Stimulated activated naive B cell treated with anti-CD40 and anti-IgM and Interleukin-4, amounts not matched to agents 10 μg/mL and 1 μg/mL and 100 μg/mL, for 72 hours (primary cell): ENCODE data around the gene BCAT1.
"Not testable (repeated sequence)": the region's sequence is repeated elsewhere in the genome, so short reads cannot be mapped to it uniquely, and the experiment has no call there.

ENCODE experiments used
- ATAC-seq, 2 donors: fragments of 150-1000 bp; cut with Tn5 transposase; replicated peaks; 2 replicates each; pipeline ENCODE4 v1.10.0; 2021; ENCODE audit warnings: moderate library complexity in 1 of 2
- DNase-seq: peaks from one replicate; pipeline ENCODE4 v3.0.0; 2021
- H3K27ac Mint-ChIP-seq: one replicate; pipeline ENCODE4 v1.8.0; 2022; ENCODE audit warnings: mild to moderate bottlenecking, mixed read lengths
- H3K27me3 Mint-ChIP-seq, 2 donors: one replicate each; pipeline ENCODE4 v1.8.0; 2022; ENCODE audit warnings: mixed read lengths in 2 of 2
- H3K36me3 Mint-ChIP-seq, 2 donors: one replicate each; pipeline ENCODE4 v1.8.0; 2022; ENCODE audit warnings: mixed read lengths in 2 of 2, mild to moderate bottlenecking in 1 of 2
- H3K4me1 Mint-ChIP-seq, 2 donors: one replicate each; pipeline ENCODE4 v1.8.0; 2022; ENCODE audit warnings: mixed read lengths in 2 of 2, mild to moderate bottlenecking in 1 of 2
- H3K4me3 Mint-ChIP-seq, 2 donors: one replicate each; pipeline ENCODE4 v1.8.0; 2022; ENCODE audit warnings: mild to moderate bottlenecking in 2 of 2, mixed read lengths in 2 of 2, moderate library complexity in 1 of 2
- H3K9me3 Mint-ChIP-seq, 2 donors: one replicate each; pipeline ENCODE4 v1.8.0; 2022; ENCODE audit warnings: mixed read lengths in 2 of 2, mild to moderate bottlenecking in 1 of 2

Gene BCAT1

DNA sequence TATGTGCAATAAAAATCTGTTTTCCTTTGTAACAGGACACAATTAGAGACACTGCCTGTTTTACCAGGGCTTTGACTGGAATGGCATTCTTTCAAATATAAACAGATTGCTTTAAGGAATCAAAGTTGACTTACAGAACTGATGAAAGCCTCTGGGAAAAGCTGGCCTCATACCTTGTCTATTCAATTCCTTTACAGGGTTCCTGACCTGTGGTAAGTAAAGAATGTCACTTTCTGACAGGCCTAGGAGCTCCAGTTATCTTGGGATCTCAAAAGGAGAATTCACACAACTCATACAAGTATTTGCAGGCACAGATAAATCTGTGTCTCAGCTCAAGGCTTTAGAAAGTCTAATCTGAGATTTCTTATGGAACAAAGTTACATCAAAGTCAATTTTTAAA is 88.4 kb downstream of the BCAT1 start:
- H3K36me3 Mint-ChIP-seq = peaks cover 11 to 32% of the 10 kb centered on the region in 2 donors
- DNase-seq = no peak

DNA sequence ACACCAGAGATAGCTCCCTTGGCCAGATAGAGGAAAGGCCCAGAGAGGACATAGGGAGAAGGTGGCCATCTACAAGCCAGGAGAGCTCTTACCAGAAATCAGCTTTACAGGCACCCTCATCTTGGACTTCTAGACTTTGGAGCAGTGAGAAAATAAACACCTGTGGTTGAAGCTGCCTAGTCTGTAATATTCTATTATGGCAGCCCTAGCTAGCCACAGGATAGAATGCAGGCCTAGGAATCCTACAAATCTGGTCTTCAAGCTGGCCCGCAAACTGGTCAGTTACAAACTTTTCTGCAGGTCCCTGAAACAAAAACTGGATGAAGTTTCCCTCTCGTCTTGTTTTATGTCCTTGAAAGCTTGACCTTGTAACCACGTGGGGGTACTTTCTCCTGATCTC is 92.4 kb downstream of the BCAT1 start:
- Mint-ChIP-seq H3K9me3 (peaks cover 0 to 7% of the 10 kb centered on the region in 2 donors), H3K27ac (no peak overlapping the region), H3K4me1 (peaks cover 7 to 9% of the 10 kb centered on the region in 2 donors), H3K4me3 (no peak overlapping the region), H3K36me3 (peaks cover 8 to 20% of the 10 kb centered on the region in 2 donors), H3K27me3 (no peaks in the 10 kb centered on the region)
- ATAC-seq = no peak
- DNase-seq = no peak

More for the DNA sequence above, 88.4 kb downstream of the BCAT1 start:
- peaks cover 14 to 27% of the 10 kb centered on the region in 2 donors for H3K4me1 Mint-ChIP-seq
- no peak for ATAC-seq
- no peaks in the 10 kb centered on the region for H3K27me3 Mint-ChIP-seq
- H3K27ac Mint-ChIP-seq = no peak overlapping the region
- peaks cover 0 to 9% of the 10 kb centered on the region in 2 donors for H3K9me3 Mint-ChIP-seq
- no peak overlapping the region for H3K4me3 Mint-ChIP-seq

GRCh38 chr12:24854908-24855307 is 94.0 kb downstream of the BCAT1 start:
- DNase-seq (no peak), ATAC-seq (no peak)
- H3K4me1 Mint-ChIP-seq = peaks cover 7% of the 10 kb centered on the region in 2 donors
- no peaks in the 10 kb centered on the region for H3K27me3 Mint-ChIP-seq
- H3K36me3 Mint-ChIP-seq = peaks cover 8 to 17% of the 10 kb centered on the region in 2 donors
- H3K27ac Mint-ChIP-seq = peak overlapping the region; percentile 51
- no peak overlapping the region for H3K4me3 Mint-ChIP-seq
- H3K9me3 Mint-ChIP-seq = peaks cover 0 to 4% of the 10 kb centered on the region in 2 donors

DNA sequence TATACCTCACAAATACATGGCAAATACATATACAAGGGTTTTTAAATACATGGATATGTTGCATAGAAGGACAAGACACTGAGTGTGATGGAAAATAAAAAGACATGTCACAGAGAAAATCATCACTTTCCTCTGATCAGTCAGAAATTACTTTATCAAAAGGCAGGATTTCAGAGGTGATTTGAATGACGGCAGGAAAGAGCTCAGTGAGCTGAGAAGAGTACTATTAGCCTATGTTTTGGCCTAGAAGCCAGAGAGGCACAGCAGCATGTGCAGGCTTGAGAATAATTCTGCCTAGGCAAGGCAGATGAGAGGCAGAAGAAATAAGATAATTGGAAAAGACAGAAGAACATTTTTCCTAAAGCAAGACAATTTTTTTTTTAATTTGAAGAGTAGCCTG is 94.9 kb downstream of the BCAT1 start:
- Mint-ChIP-seq H3K27me3 (no peaks in the 10 kb centered on the region), H3K4me1 (peaks cover 7% of the 10 kb centered on the region in 2 donors), H3K4me3 (no peak overlapping the region), H3K27ac (no peak overlapping the region), H3K9me3 (peaks cover 0 to 2% of the 10 kb centered on the region in 2 donors), H3K36me3 (peaks cover 5 to 13% of the 10 kb centered on the region in 2 donors)
- ATAC-seq (no peak), DNase-seq (no peak)

DNA sequence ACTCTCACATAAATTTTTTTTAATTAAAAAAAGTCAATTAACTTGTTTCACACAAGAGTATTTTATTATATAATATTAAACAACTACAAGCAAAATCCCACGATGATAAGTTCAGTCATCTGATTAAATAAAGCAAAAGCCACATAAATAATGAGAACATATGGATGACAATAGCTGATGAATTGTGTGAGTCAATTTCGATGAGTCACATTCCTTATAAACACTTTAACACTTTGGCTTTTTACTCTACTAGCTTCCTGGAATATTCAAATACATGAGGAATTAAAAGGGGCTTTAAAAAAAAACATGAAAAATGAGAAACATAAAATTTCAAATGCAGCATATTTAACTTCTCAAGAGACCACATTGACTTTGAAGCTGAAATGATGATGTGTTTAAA is 95.3 kb downstream of the BCAT1 start:
- no peak for DNase-seq
- peaks cover 0 to 2% of the 10 kb centered on the region in 2 donors for H3K9me3 Mint-ChIP-seq
- H3K4me1 Mint-ChIP-seq = peaks cover 7% of the 10 kb centered on the region in 2 donors
- ATAC-seq = no peak
- H3K4me3 Mint-ChIP-seq = no peak overlapping the region
- peaks cover 5 to 12% of the 10 kb centered on the region in 2 donors for H3K36me3 Mint-ChIP-seq
- H3K27me3 Mint-ChIP-seq = no peaks in the 10 kb centered on the region
- no peak overlapping the region for H3K27ac Mint-ChIP-seq

DNA sequence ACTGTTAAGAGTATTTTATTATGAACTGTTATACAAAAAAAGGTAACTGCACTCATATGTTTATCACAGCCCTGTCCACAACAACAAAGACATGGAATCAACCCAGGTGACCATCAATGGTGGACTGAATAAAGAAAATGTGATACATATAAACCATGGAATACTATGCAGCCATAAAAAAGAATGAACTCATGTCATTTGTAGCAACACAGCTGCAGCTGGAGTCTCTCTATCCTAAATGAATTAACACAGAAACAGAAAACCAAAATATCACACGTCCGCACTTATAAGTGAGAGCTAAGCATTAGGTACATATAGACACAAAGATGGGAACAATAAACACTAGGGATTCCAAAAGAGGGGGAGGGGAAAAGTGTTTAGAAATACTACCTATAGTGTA is 95.8 kb downstream of the BCAT1 start:
- Mint-ChIP-seq H3K36me3 (peaks cover 2 to 9% of the 10 kb centered on the region in 2 donors), H3K9me3 (peaks cover 0 to 2% of the 10 kb centered on the region in 2 donors), H3K4me3 (no peak overlapping the region), H3K27ac (no peak overlapping the region), H3K27me3 (no peaks in the 10 kb centered on the region), H3K4me1 (peaks cover 7% of the 10 kb centered on the region in 2 donors)
- ATAC-seq = no peak
- no peak for DNase-seq

GRCh38 chr12:24852420-24852819 is 96.5 kb downstream of the BCAT1 start:
- no peaks in the 10 kb centered on the region for H3K27me3 Mint-ChIP-seq
- DNase-seq = no peak
- no peak overlapping the region for H3K27ac Mint-ChIP-seq
- ATAC-seq = no peak
- H3K9me3 Mint-ChIP-seq = peaks cover 0 to 2% of the 10 kb centered on the region in 2 donors
- peaks cover 7% of the 10 kb centered on the region in 2 donors for H3K4me1 Mint-ChIP-seq
- H3K4me3 Mint-ChIP-seq = no peak overlapping the region
- peaks cover 0 to 7% of the 10 kb centered on the region in 2 donors for H3K36me3 Mint-ChIP-seq

GRCh38 chr12:24851883-24852282 is 97.0 kb downstream of the BCAT1 start:
- H3K9me3 Mint-ChIP-seq, DNase-seq: not testable (repeated sequence)
- H3K36me3 Mint-ChIP-seq = peaks cover 0 to 11% of the 10 kb centered on the region in 2 donors

GRCh38 chr12:24851341-24851740 is 97.6 kb downstream of the BCAT1 start:
- no peak for DNase-seq
- Mint-ChIP-seq H3K27me3 (no peaks in the 10 kb centered on the region), H3K27ac (no peak overlapping the region), H3K4me3 (no peak overlapping the region), H3K36me3 (peaks cover 0 to 10% of the 10 kb centered on the region in 2 donors), H3K4me1 (peaks cover 7% of the 10 kb centered on the region in 2 donors), H3K9me3 (peaks cover 0 to 2% of the 10 kb centered on the region in 2 donors)
- ATAC-seq = no peak

More at GRCh38 chr12:24851883-24852282, 97.0 kb downstream of the BCAT1 start:
- not testable (repeated sequence) for H3K27ac Mint-ChIP-seq, H3K4me3 Mint-ChIP-seq, H3K27me3 Mint-ChIP-seq, H3K4me1 Mint-ChIP-seq, ATAC-seq

- DNase-seq (no peak), ATAC-seq (no peak)
- Mint-ChIP-seq H3K4me3 (no peak overlapping the region), H3K9me3 (peaks cover 0 to 2% of the 10 kb centered on the region in 2 donors), H3K36me3 (peaks cover 0 to 5% of the 10 kb centered on the region in 2 donors), H3K27ac (no peak overlapping the region), H3K4me1 (peaks cover 7% of the 10 kb centered on the region in 2 donors), H3K27me3 (no peaks in the 10 kb centered on the region)
These were observed 98.4 kb downstream of the BCAT1 start for GRCh38 chr12:24850496-24850895.

DNA sequence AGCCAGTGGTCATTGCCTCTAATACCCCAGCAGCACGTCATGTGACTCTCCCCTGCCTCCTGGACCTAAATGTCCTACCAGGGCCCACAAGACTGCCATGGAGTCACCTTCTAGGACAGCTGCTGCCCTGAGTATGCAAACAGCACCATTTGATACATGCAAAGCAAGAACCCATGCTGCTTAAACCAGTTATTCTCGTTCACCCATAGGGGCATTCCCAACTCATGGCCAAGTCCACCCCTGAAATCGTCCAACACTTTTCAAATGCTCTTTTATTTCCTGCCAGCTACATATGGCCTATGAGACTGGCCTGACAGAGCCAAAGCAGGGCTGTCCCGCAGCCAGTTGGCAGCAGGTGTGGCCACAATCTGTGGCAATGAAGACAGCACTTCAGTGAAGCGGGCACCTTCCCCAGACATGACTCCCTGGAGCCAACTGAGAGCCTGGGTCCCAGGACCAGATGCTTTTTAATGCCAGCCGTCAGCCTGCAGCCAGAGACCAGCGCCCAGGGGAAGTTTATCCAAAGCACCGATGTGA is 99.9 kb downstream of the BCAT1 start:
- no peak for DNase-seq

GRCh38 chr12:24846689-24847088 is 102.2 kb downstream of the BCAT1 start:
- peaks cover 0 to under 1% of the 10 kb centered on the region in 2 donors for H3K4me1 Mint-ChIP-seq
- no peak for ATAC-seq
- H3K36me3 Mint-ChIP-seq = peaks cover 0 to 5% of the 10 kb centered on the region in 2 donors
- no peaks in the 10 kb centered on the region for H3K9me3 Mint-ChIP-seq
- no peak overlapping the region for H3K4me3 Mint-ChIP-seq
- H3K27ac Mint-ChIP-seq = no peak overlapping the region
- DNase-seq = no peak
- H3K27me3 Mint-ChIP-seq = no peaks in the 10 kb centered on the region

More for the DNA sequence above, 99.9 kb downstream of the BCAT1 start:
- H3K9me3 Mint-ChIP-seq = peaks cover 0 to 2% of the 10 kb centered on the region in 2 donors
- H3K4me3 Mint-ChIP-seq = no peak overlapping the region
- H3K27me3 Mint-ChIP-seq = no peaks in the 10 kb centered on the region
- peaks cover 6 to 7% of the 10 kb centered on the region in 2 donors for H3K4me1 Mint-ChIP-seq
- no peak overlapping the region for H3K27ac Mint-ChIP-seq
- peaks cover 0 to 5% of the 10 kb centered on the region in 2 donors for H3K36me3 Mint-ChIP-seq
- ATAC-seq = no peak

DNA sequence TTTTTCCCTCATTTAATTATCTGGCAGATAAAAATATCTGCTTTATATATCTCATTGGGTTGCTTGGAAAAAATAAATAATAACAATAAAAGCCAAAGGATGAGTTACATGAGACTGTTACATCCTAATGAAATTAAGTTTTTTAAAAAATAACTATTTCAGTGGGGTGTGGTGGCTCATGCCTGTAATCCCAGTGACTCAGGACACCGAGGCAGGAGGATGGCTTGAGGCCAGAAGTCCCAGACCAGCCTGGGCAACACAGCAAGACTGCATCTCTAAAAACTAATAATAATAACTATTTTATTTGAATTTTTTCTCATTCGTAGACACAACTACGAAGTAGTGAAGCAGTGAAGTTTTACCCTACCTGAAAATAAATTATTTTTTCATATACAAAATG is 103.3 kb downstream of the BCAT1 start:
- Mint-ChIP-seq H3K36me3 (peaks cover 0 to 9% of the 10 kb centered on the region in 2 donors), H3K4me3 (no peak overlapping the region), H3K27me3 (no peaks in the 10 kb centered on the region), H3K9me3 (no peaks in the 10 kb centered on the region), H3K27ac (no peak overlapping the region), H3K4me1 (no peaks in the 10 kb centered on the region)
- DNase-seq = no peak
- ATAC-seq = no peak

- no peak for ATAC-seq
- Mint-ChIP-seq H3K9me3 (no peaks in the 10 kb centered on the region), H3K4me1 (peaks cover 16 to 22% of the 10 kb centered on the region in 2 donors), H3K4me3 (no peak overlapping the region), H3K27ac (peak overlapping the region; percentile 85), H3K36me3 (peaks cover 2 to 24% of the 10 kb centered on the region in 2 donors), H3K27me3 (no peaks in the 10 kb centered on the region)
- no peak for DNase-seq
These were observed 108.7 kb downstream of the BCAT1 start for GRCh38 chr12:24840046-24840800.
